ENCODE results near the gene CYB5B.

CYB5B gene

DNA sequence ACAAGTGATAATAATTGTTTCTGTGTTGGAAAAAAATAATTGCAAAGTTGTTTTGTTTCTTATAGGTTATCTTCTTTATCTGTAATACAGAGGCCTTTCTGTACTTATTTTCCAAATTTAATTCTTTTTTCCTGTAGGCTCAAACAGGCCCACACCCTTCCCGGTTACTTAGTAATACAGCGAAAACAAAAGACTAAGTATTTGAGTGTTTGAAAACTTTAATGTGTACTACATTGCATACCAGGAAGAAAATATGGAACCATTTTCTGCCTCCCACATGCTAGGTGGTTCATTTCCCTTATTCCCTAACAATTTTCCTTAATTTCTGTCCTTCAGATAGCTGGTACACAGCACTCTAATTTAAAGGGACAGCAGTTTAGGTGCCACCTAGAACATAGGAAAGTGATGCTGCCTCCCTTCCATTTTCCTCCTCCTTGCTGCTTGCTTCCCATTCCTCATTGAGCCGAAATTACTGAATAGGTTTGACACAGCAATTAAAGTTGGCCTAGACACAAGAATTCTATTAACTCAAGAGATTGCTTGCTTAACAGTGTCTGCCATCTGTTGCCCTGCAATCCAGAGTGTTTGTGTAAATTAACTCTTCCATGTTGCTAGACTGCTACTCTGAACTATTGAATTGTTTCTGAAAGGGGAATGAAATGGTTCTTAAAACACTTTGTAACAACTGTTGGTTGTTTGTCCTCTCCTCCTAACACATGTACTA is 24.2 kb downstream of the CYB5B start:
- FAIRE-seq = no peak

- FAIRE-seq = no peak
Measured at GRCh38 chr16:69451166-69451565, 26.7 kb downstream of the CYB5B start.

- no peak for FAIRE-seq
Measured at GRCh38 chr16:69453936-69454335, 29.5 kb downstream of the CYB5B start.

GRCh38 chr16:69463876-69464275 is 39.5 kb downstream of the CYB5B start:
- no peak for FAIRE-seq

DNA sequence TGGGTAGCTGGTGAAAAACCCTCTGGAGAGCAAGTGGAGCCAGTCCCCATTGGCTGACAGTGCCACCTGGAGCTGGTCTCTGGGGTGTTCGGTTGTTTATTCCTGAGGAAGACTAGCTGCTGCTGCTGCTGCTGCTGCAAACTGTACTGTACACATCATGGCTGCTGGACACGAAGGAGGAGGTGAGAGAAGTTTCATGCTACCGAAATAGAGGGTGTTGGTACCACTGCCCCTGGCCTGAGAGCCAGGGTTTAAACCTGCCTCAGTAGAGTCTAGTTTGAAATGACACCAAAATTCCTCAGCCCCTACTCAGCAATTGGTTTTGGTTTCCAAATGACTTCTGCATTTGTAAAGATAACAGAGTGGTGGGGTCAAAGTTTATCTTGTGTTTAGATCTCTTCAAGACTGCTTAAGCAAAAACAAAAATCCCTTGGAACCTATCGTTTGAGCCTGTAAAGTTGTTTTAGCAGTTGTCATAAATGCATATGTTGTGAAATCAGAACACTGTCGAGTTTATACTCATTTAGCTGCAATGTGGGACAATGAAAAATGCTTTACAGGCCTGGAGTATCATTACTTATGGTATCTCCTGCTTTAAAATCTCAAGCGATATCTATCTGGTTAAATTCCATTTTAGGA is 40.8 kb downstream of the CYB5B start:
- FAIRE-seq = no peak

- FAIRE-seq = no peak
Measured at GRCh38 chr16:69465881-69466280, 41.5 kb downstream of the CYB5B start.

GRCh38 chr16:69466547-69466946 is 42.1 kb downstream of the CYB5B start:
- no peak for FAIRE-seq

GRCh38 chr16:69467080-69467479 is 42.7 kb downstream of the CYB5B start:
- no peak for FAIRE-seq

DNA sequence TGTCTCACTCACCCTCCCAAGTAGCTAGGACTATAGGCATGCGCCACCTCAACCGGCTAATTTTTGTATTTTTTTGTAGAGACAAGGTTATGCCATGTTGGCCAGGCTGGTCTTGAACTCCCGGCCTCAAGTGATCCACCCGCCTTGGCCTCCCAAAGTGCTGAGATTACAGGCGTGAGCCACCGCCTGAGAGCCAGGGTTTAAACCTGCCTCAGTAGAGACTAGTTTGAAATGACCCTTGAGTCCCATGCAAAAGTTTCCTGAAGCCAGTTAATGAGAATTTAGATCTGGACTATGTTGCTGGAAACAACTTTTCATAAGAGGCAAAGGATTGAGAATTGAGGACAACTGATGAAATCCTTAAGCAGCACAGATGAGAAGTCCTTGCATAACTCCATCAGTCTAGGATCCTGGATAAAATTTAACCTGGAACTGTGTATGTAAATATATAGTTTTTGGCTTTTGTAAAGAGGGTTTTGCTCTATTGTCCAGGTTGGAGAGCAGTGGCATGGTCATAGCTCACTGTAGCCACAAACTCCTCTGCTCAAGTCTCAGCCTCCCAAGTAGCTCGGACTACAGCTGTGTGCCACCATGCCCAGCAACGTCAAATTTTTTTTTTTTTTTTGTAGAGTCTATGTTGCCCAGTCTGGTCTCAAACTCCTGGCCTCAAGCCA is 43.2 kb downstream of the CYB5B start:
- FAIRE-seq = no peak

- no peak for FAIRE-seq
Measured at GRCh38 chr16:69469807-69470561, 45.6 kb downstream of the CYB5B start.

GRCh38 chr16:69471121-69471520 is 46.7 kb downstream of the CYB5B start:
- FAIRE-seq = no peak

GRCh38 chr16:69474408-69474807 is 50.0 kb downstream of the CYB5B start:
- FAIRE-seq = no peak

DNA sequence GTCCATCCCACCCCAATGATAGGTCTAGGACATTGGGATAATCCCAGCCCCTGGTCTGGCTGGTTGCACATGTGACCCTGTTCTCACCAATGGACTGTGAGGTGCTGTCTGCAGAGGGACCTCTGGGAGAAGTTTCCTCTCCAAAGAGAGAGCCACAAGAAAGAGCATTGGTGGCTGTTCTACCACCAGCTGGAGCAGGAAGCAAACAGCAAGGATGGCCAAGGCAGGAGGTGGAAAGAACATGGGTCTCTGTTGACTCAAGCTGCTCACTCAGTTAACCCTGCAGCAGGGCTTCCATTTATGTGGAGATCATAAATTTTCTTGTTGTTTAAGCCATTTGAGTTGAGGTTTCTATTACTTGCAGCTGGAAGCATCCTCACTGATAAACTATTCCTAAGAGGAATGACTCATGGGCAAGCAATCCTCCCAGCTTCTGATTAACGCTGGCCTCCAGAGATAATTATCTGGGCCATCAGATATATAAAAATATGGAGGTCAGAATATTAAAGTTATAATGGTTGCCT is 52.6 kb downstream of the CYB5B start:
- FAIRE-seq = no peak

DNA sequence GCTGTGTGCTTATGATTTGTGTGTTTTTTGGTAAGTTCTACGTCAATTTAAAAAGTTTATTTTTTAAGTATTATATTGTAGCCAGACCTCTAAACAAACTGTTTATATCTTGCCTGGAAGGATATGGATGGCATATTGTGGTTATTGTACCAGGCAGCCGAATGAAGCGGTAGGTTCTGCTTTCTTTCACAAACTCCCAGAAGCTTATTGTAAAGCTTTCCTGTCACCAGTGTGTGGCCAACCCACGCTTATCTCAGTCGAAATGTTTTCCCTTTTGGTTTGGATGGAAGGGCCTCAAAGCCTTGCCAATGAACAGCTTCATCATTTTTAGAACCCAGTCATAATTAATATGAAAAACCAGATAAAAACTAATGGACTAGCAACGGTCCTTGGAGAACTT is 53.1 kb downstream of the CYB5B start:
- no peak for FAIRE-seq

- no peak for FAIRE-seq
Measured at GRCh38 chr16:69478685-69479084, 54.3 kb downstream of the CYB5B start.

DNA sequence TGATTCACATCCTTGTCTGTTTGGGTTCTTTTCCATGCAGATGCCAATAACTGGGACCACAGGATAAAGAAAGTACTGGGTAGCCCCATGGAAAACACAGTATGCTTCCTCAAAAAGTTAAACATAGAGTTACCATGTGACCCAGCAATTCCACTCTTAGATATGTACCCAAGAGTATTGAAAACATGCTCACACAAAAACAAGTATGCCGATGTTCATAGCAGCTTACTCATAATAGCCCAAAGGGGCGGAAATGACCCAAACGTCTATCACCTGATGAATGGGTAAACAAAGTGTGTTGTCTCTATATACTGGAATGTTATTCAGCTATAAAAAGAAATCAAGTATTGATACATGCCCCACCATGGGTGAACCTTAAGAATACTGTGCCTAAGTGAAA is 55.4 kb downstream of the CYB5B start:
- no peak for FAIRE-seq

DNA sequence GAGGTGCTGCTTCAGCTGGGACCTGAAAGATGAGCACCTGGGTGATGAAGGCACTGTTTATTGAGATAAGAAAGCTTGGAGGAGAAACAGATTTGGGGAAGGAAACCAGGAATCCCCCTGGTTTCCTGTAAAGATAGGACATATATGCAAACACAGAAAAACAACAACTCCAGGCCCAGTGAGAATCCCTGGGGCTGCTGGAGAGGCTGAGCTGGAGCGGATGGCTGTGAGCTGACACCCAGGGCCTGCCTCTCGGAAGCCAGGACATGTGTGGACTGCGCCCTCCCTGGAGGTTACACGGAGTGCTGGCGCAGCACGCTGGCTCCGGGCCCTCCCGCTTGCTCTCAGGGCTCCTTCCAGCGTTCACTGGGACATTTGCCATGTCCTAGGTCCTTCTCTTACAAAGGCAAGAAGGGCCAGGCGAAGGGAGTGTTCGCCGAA is 57.5 kb downstream of the CYB5B start:
- no peak for FAIRE-seq

- FAIRE-seq = no peak
Measured at GRCh38 chr16:69482410-69482991, 58.1 kb downstream of the CYB5B start.

DNA sequence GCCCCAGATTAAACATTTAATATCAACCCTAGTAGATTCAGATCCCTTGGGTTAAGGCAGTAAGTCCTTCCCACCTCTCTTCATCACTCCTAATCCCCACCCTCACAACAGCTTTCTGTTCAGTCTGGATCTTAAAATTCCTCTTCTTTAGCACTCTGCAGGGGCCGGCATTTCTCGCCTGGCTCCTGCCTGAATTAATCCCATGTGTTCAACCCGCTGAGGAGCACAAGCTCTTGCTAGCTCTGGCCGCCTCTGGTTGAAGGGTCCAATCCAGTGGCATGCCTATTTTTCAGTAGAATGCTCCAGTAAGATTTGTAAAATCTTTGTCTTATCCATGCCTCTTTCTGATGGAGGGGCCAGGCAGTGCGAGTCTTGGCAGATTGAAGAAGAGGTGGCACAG is 59.2 kb downstream of the CYB5B start:
- FAIRE-seq = no peak

GRCh38 chr16:69485361-69485760 is 60.9 kb downstream of the CYB5B start:
- FAIRE-seq = no peak

DNA sequence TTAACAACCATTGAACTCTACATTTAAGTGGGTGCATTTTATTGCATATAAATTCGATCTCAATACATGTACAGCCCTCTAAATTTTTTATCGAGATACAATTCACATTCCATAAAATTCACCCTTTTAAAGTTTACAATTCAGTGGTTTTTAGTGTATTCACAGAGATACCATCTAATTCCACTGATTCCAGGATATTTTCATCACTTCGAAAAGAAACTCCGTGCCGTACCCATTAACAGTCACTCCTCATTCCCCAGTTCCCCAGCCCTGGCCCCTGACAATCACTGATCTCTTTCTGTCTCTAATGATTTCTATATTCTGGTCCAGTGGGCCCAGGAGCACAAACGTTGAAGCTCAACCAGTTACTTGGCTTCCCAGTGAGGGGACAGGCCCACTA is 61.4 kb downstream of the CYB5B start:
- no peak for FAIRE-seq

DNA sequence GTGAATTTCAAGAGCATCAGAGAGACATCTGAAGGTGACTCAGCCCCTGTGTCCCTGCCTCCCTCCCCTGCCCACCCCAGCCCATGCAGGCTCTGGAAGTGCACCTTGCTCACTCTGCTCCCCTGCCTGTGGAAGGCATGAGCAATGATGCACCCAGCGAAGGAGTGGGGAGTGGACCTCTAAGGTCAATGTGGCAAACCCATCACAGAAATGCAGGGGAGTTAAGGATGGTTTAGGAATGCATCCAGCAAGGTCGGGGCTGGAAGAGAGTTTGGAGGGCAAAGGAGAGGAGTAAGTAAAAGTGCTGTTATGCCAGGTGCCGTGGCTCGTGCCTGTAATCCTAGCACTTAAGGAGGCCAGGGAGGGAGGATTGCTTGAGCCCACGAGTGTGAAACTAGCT is 61.9 kb downstream of the CYB5B start:
- FAIRE-seq = no peak

DNA sequence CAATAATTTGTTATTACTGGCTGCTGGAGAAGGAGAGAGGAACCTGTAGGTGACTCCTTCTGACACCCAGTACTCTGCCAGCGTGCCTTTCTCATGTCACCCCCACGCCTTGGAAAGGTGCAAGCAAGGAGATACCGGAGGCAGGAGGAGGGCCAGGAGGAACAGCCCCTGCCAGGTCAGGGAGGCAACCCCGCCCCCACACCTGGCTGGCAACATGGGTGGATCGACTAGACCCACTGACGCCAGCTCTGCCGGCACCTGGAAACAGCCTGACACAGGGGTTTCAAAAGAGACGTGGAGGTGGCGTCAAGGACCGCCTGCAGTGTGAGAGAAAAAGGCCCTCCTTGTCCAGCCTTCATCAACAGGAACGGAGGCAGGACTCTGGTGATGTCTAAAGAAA is 62.3 kb downstream of the CYB5B start:
- FAIRE-seq = no peak
